ENCODE results near the gene CYP4V2.

Gene CYP4V2

GRCh38 chr4:186205156-186205555 is 13.8 kb downstream of the CYP4V2 start:
- H3K4me3 ChIP-seq (ENCODE audit: low read length): no peak overlapping the region
- H3K9me3 ChIP-seq (ENCODE audit: control insufficient read depth, low read length): no peaks in the 10 kb centered on the region
- no peak for DNase-seq (ENCODE audit: low read depth)
- H3K9ac ChIP-seq (ENCODE audit: low read length): no peak overlapping the region
- H3K36me3 ChIP-seq (ENCODE audit: control insufficient read depth, insufficient read depth, low read length, severe bottlenecking): peaks cover 17% of the 10 kb centered on the region
- H3K4me1 ChIP-seq (ENCODE audit: control insufficient read depth, insufficient read depth, low read length): no peaks in the 10 kb centered on the region
- H3K27me3 ChIP-seq (replicated peaks; ENCODE audit: control insufficient read depth, insufficient read depth, low read length): no peaks in the 10 kb centered on the region

DNA sequence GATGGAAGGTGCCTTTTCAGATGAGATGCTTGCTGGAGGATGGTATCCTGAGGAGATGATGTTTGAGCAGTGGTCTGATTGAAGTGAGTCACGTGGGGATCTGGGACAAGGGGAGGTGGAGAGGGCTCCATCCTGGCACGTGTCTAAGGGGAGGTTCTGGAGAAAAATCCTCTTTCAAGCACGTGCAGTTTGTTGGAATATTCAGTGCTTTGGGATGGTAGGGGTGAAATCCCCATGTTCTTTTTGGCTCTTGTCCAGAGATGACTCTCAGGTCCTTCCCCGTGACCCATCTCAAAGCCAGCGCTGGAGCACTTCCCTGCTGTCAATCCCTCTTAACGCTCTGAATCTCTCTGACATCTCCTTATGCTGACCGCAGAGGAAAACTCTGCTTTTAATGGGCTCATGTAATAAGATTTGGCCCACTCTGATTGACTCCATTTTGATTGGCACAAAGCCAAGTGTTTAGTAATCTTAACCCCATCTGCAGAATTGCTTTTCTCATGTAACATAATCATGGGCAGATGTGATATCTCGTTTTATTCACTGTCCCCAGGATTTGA is 25.2 kb downstream of the CYP4V2 start:
- Histone ChIP-seq H3K27me3 (replicated peaks; ENCODE audit: control insufficient read depth, insufficient read depth, low read length) (no peaks in the 10 kb centered on the region), H3K9ac (ENCODE audit: low read length) (no peak overlapping the region), H3K36me3 (ENCODE audit: control insufficient read depth, insufficient read depth, low read length, severe bottlenecking) (no peaks in the 10 kb centered on the region), H3K4me3 (ENCODE audit: low read length) (peak overlapping the region; percentile 54), H3K9me3 (ENCODE audit: control insufficient read depth, low read length) (no peaks in the 10 kb centered on the region), H3K4me1 (ENCODE audit: control insufficient read depth, insufficient read depth, low read length) (peaks cover 5% of the 10 kb centered on the region)
- peak; percentile 33 for DNase-seq (ENCODE audit: low read depth)

GRCh38 chr4:186217733-186218293 is 26.4 kb downstream of the CYP4V2 start:
- no peaks in the 10 kb centered on the region for H3K27me3 ChIP-seq (replicated peaks; ENCODE audit: control insufficient read depth, insufficient read depth, low read length)
- H3K4me3 ChIP-seq (ENCODE audit: low read length): no peak overlapping the region
- no peak overlapping the region for H3K9ac ChIP-seq (ENCODE audit: low read length)
- no peaks in the 10 kb centered on the region for H3K36me3 ChIP-seq (ENCODE audit: control insufficient read depth, insufficient read depth, low read length, severe bottlenecking)
- peaks cover 2% of the 10 kb centered on the region for H3K9me3 ChIP-seq (ENCODE audit: control insufficient read depth, low read length)
- H3K4me1 ChIP-seq (ENCODE audit: control insufficient read depth, insufficient read depth, low read length): peaks cover 5% of the 10 kb centered on the region
- DNase-seq (ENCODE audit: low read depth): no peak

- H3K4me3 ChIP-seq (ENCODE audit: low read length): no peak overlapping the region
- H3K9me3 ChIP-seq (ENCODE audit: control insufficient read depth, low read length): peaks cover 5% of the 10 kb centered on the region
- H3K4me1 ChIP-seq (ENCODE audit: control insufficient read depth, insufficient read depth, low read length): peaks cover 5% of the 10 kb centered on the region
- no peaks in the 10 kb centered on the region for H3K36me3 ChIP-seq (ENCODE audit: control insufficient read depth, insufficient read depth, low read length, severe bottlenecking)
- no peaks in the 10 kb centered on the region for H3K27me3 ChIP-seq (replicated peaks; ENCODE audit: control insufficient read depth, insufficient read depth, low read length)
- H3K9ac ChIP-seq (ENCODE audit: low read length): no peak overlapping the region
- no peak for DNase-seq (ENCODE audit: low read depth)
These were observed 30.3 kb downstream of the CYP4V2 start for GRCh38 chr4:186221624-186222023.

GRCh38 chr4:186225848-186226247 is 34.5 kb downstream of the CYP4V2 start:
- Histone ChIP-seq H3K36me3 (ENCODE audit: control insufficient read depth, insufficient read depth, low read length, severe bottlenecking) (no peaks in the 10 kb centered on the region), H3K9me3 (ENCODE audit: control insufficient read depth, low read length) (peaks cover 5% of the 10 kb centered on the region), H3K9ac (ENCODE audit: low read length) (no peak overlapping the region), H3K27me3 (replicated peaks; ENCODE audit: control insufficient read depth, insufficient read depth, low read length) (no peaks in the 10 kb centered on the region), H3K4me3 (ENCODE audit: low read length) (no peak overlapping the region), H3K4me1 (ENCODE audit: control insufficient read depth, insufficient read depth, low read length) (peaks cover 7% of the 10 kb centered on the region)
- no peak for DNase-seq (ENCODE audit: low read depth)

- H3K4me3 ChIP-seq (ENCODE audit: low read length): no peak overlapping the region
These were observed 35.3 kb downstream of the CYP4V2 start for GRCh38 chr4:186226521-186227189.

GRCh38 chr4:186227221-186227620 is 35.9 kb downstream of the CYP4V2 start, which contains the start of gene KLKB1:
Gene KLKB1, plus strand, starts transcription at chr4:186227507. Its CDS starts 689 bp downstream, at chr4:186228196.
- no peaks in the 10 kb centered on the region for H3K36me3 ChIP-seq (ENCODE audit: control insufficient read depth, insufficient read depth, low read length, severe bottlenecking)
- H3K4me3 ChIP-seq (ENCODE audit: low read length): peak within 1 kb of the TSS; percentile 20
- H3K27me3 ChIP-seq (replicated peaks; ENCODE audit: control insufficient read depth, insufficient read depth, low read length): no peaks in the 10 kb centered on the region
- DNase-seq (ENCODE audit: low read depth): peak; percentile 7
- H3K9me3 ChIP-seq (ENCODE audit: control insufficient read depth, low read length): peaks cover 3% of the 10 kb centered on the region
- H3K4me1 ChIP-seq (ENCODE audit: control insufficient read depth, insufficient read depth, low read length): peaks cover 7% of the 10 kb centered on the region
- H3K9ac ChIP-seq (ENCODE audit: low read length): no peak within 1 kb of the TSS

More at GRCh38 chr4:186226521-186227189, 35.3 kb downstream of the CYP4V2 start:
- DNase-seq (ENCODE audit: low read depth): no peak
- no peak overlapping the region for H3K9ac ChIP-seq (ENCODE audit: low read length)
- H3K4me1 ChIP-seq (ENCODE audit: control insufficient read depth, insufficient read depth, low read length): peaks cover 7% of the 10 kb centered on the region
- no peaks in the 10 kb centered on the region for H3K27me3 ChIP-seq (replicated peaks; ENCODE audit: control insufficient read depth, insufficient read depth, low read length)
- H3K9me3 ChIP-seq (ENCODE audit: control insufficient read depth, low read length): peaks cover 5% of the 10 kb centered on the region
- H3K36me3 ChIP-seq (ENCODE audit: control insufficient read depth, insufficient read depth, low read length, severe bottlenecking): no peaks in the 10 kb centered on the region

DNA sequence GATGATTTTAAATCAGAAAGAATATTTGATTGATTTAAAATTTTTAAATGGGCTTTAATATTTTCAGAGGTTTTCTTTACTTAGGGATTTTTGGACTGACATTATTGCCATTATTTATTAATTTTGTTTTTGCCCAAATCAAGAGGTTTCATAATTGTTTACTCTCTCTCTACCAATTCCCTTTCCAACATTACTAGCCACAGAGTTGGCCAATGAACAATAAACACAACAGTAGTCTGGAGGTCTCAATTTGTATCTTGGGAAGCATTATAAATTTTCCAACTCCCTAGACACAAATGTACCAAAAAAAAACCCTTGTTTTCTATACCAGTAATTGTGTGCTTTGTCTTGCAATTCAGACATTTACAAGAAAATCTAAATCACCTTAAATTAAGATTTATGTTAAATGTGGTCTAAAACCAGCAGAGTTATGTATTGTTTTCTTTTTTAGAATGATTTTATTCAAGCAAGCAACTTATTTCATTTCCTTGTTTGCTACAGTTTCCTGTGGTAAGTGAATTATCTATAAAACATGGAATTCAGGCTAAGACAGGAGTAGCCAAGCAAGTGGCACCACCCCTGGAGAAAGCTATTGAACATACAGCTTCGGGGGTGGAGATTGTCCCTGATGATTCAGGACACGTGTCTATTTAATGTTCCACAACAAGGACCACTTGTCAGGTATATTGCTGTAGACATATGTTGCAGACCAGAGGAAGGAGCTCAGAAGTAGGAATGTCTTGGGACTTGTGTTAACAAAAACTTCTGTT is 36.6 kb downstream of the CYP4V2 start:
- H3K27me3 ChIP-seq (replicated peaks; ENCODE audit: control insufficient read depth, insufficient read depth, low read length): no peaks in the 10 kb centered on the region
- H3K4me1 ChIP-seq (ENCODE audit: control insufficient read depth, insufficient read depth, low read length): peaks cover 7% of the 10 kb centered on the region
- no peak for DNase-seq (ENCODE audit: low read depth)
- H3K4me3 ChIP-seq (ENCODE audit: low read length): peak overlapping the region; percentile 20
- peaks cover 3% of the 10 kb centered on the region for H3K9me3 ChIP-seq (ENCODE audit: control insufficient read depth, low read length)
- H3K36me3 ChIP-seq (ENCODE audit: control insufficient read depth, insufficient read depth, low read length, severe bottlenecking): no peaks in the 10 kb centered on the region
- H3K9ac ChIP-seq (ENCODE audit: low read length): no peak overlapping the region

- no peak overlapping the region for H3K9ac ChIP-seq (ENCODE audit: low read length)
- DNase-seq (ENCODE audit: low read depth): no peak
- H3K4me3 ChIP-seq (ENCODE audit: low read length): peak overlapping the region; percentile 20
- H3K9me3 ChIP-seq (ENCODE audit: control insufficient read depth, low read length): peaks cover 3% of the 10 kb centered on the region
- peaks cover 7% of the 10 kb centered on the region for H3K4me1 ChIP-seq (ENCODE audit: control insufficient read depth, insufficient read depth, low read length)
- no peaks in the 10 kb centered on the region for H3K36me3 ChIP-seq (ENCODE audit: control insufficient read depth, insufficient read depth, low read length, severe bottlenecking)
- no peaks in the 10 kb centered on the region for H3K27me3 ChIP-seq (replicated peaks; ENCODE audit: control insufficient read depth, insufficient read depth, low read length)
These were observed 37.1 kb downstream of the CYP4V2 start for GRCh38 chr4:186228514-186228894.

- no peaks in the 10 kb centered on the region for H3K36me3 ChIP-seq (ENCODE audit: control insufficient read depth, insufficient read depth, low read length, severe bottlenecking)
- H3K4me1 ChIP-seq (ENCODE audit: control insufficient read depth, insufficient read depth, low read length): no peaks in the 10 kb centered on the region
- DNase-seq (ENCODE audit: low read depth): no peak
- no peak overlapping the region for H3K4me3 ChIP-seq (ENCODE audit: low read length)
- H3K27me3 ChIP-seq (replicated peaks; ENCODE audit: control insufficient read depth, insufficient read depth, low read length): no peaks in the 10 kb centered on the region
- no peak overlapping the region for H3K9ac ChIP-seq (ENCODE audit: low read length)
- H3K9me3 ChIP-seq (ENCODE audit: control insufficient read depth, low read length): no peaks in the 10 kb centered on the region
These were observed 43.0 kb downstream of the CYP4V2 start for GRCh38 chr4:186234367-186234766.

DNA sequence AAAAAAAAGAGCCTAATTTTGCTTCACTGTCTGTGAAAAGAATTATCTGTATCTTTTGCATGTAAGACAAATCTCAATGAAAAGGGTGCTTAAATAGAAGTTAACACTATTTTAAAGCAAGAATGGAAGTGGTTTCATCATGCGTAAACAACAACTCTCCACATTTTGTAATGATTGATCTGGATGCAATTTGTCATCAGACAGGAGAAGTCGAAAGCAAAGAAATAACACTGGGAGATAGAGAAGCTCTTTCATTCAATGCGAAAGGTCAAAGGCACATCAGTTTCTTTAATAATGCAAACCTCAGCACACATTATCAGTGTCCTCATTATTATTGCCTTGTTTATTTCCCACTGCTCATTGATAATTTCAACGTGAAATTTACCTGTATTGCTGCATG is 44.8 kb downstream of the CYP4V2 start:
- no peak overlapping the region for H3K9ac ChIP-seq (ENCODE audit: low read length)
- no peaks in the 10 kb centered on the region for H3K4me1 ChIP-seq (ENCODE audit: control insufficient read depth, insufficient read depth, low read length)
- no peak for DNase-seq (ENCODE audit: low read depth)
- H3K36me3 ChIP-seq (ENCODE audit: control insufficient read depth, insufficient read depth, low read length, severe bottlenecking): no peaks in the 10 kb centered on the region
- H3K4me3 ChIP-seq (ENCODE audit: low read length): no peak overlapping the region
- H3K27me3 ChIP-seq (replicated peaks; ENCODE audit: control insufficient read depth, insufficient read depth, low read length): no peaks in the 10 kb centered on the region
- no peaks in the 10 kb centered on the region for H3K9me3 ChIP-seq (ENCODE audit: control insufficient read depth, low read length)
